Mucosa of descending colon (tissue), 3 donors: ENCODE data around the gene CEACAM21. TPM values are rescaled to one million over a fixed set of nuclear protein-coding genes. Genes with fewer than 3 reads are reported as not detected.

Experiments used
- ATAC-seq: fragments of 200-7000 bp; cut with Tn5 transposase; one replicate; pipeline ENCODE4 v1.9.1; 2020; ENCODE audit warnings: mild to moderate bottlenecking, moderate library complexity
- DNase-seq, 3 donors: peaks; one replicate each; pipeline ENCODE4 v3.0.0-alpha.2; 2020
- H3K36me3 ChIP-seq: fragments of 200-600 bp; one replicate; pipeline ENCODE4 v1.8.0; 2021; ENCODE audit warnings: low read depth, mild to moderate bottlenecking
- H3K4me1 ChIP-seq: fragments of 200-600 bp; one replicate; pipeline ENCODE4 v1.8.0; 2021; ENCODE audit warnings: low read depth, mild to moderate bottlenecking
- H3K4me3 ChIP-seq: fragments of 200-600 bp; one replicate; pipeline ENCODE4 v1.8.0; 2021; ENCODE audit warnings: mild to moderate bottlenecking
- H3K9me3 ChIP-seq: fragments of 200-600 bp; one replicate; pipeline ENCODE4 v1.8.0; 2021; ENCODE audit warnings: mild to moderate bottlenecking
- CTCF ChIP-seq: fragments of 200-600 bp; IDR thresholded peaks from one replicate; pipeline ENCODE4 v1.8.0; 2022; ENCODE audit warnings: antibody characterized with exemption, mild to moderate bottlenecking
- intact Hi-C, 2 donors: fragments of 100-400 bp; cut with DNase I in 1 of 2; cut with micrococcal nuclease in 1 of 2; formaldehyde crosslinking; loops; one replicate each; pipeline versions ENCODE4 v1.11.0 to v1.11.1; 2022; cut with DNase I, micrococcal nuclease
- total RNA-seq, 3 donors: library from RNA; stranded (reverse); fragmentation: NEBNext Ultra II Directional in 2 of 3; extraction: Animal tissue kit (Norgen Biotek cat#: 25700) in 2 of 3; gene quantifications; one replicate each; pipeline versions ENCODE4 v1.2.1 to v1.2.4, GENCODE V29; 2021 to 2023
- donor health status: DM: no; HTN: no; CAD: no; lungs with moderate emphysema.
- donor health status: DM: no; HTN: no; CAD: no.
- donor health status: DM: no; HTN: yes; CAD: no.

The CEACAM21 gene
- total RNA-seq, 3 donors from 2014 or later: 1.4 to 2.1 (median 1.9) TPM

GRCh38 chr19:41555748-41556147 is 20.2 kb upstream of the CEACAM21 start:
- H3K4me3 ChIP-seq: no peak overlapping the region
- H3K4me1 ChIP-seq: no peaks in the 10 kb centered on the region
- no peaks in the 10 kb centered on the region for H3K36me3 ChIP-seq
- ATAC-seq (no peak), DNase-seq (no peak)
- intact Hi-C loops: no loop called here
- no peak for TF ChIP-seq CTCF
- peaks cover 5% of the 10 kb centered on the region for H3K9me3 ChIP-seq

GRCh38 chr19:41563854-41564514 is 12.0 kb upstream of the CEACAM21 start:
- intact Hi-C loops: loop anchor here in 1 of 2 donors (10.0 kb wide), 1 partner anchor 109 kb away; no protein-coding TSS in a partner anchor
- TF ChIP-seq CTCF: no peak
- Histone ChIP-seq H3K36me3 (no peaks in the 10 kb centered on the region), H3K9me3 (no peaks in the 10 kb centered on the region), H3K4me1 (no peaks in the 10 kb centered on the region), H3K4me3 (no peak overlapping the region)
- ATAC-seq: peak; percentile 44
- DNase-seq: no peak

GRCh38 chr19:41564515-41565378 is 11.2 kb upstream of the CEACAM21 start:
- ATAC-seq (no peak), DNase-seq (no peak)
- no peak for TF ChIP-seq CTCF
- intact Hi-C loops: loop anchor here in 1 of 2 donors (10.0 kb wide), 1 partner anchor 110 kb away; no protein-coding TSS in a partner anchor
- H3K4me3 ChIP-seq: no peak overlapping the region
- H3K36me3 ChIP-seq: no peaks in the 10 kb centered on the region
- H3K4me1 ChIP-seq: no peaks in the 10 kb centered on the region
- no peaks in the 10 kb centered on the region for H3K9me3 ChIP-seq

GRCh38 chr19:41565379-41565720 is 10.6 kb upstream of the CEACAM21 start:
- Histone ChIP-seq H3K9me3 (no peaks in the 10 kb centered on the region), H3K4me1 (no peaks in the 10 kb centered on the region), H3K36me3 (no peaks in the 10 kb centered on the region), H3K4me3 (no peak overlapping the region)
- DNase-seq (no peak), ATAC-seq (no peak)
- no peak for TF ChIP-seq CTCF
- intact Hi-C loops: loop anchor here in 1 of 2 donors (10.0 kb wide), 1 partner anchor 111 kb away; no protein-coding TSS in a partner anchor

- H3K36me3 ChIP-seq: no peaks in the 10 kb centered on the region
- no peak for TF ChIP-seq CTCF
- no peak for ATAC-seq
- H3K4me1 ChIP-seq: no peaks in the 10 kb centered on the region
- no peak for DNase-seq
- intact Hi-C loops: loop anchor here in 1 of 2 donors (10.0 kb wide), 1 partner anchor 111 kb away; no protein-coding TSS in a partner anchor
- no peaks in the 10 kb centered on the region for H3K9me3 ChIP-seq
- H3K4me3 ChIP-seq: no peak overlapping the region
Observed at GRCh38 chr19:41566001-41566400, 10.0 kb upstream of the CEACAM21 start.
